ENCODE results near the gene DHODH. TPM values are rescaled to one million over a fixed set of nuclear protein-coding genes. Genes with fewer than 3 reads are reported as not detected.
A peak's percentile ranks its signal among the peaks of the same experiment; 100 is the strongest.
"Not testable (repeated sequence)": the region's sequence is repeated elsewhere in the genome, so short reads cannot be mapped to it uniquely, and the experiment has no call there.

The DHODH gene
- polyA plus RNA-seq, 1 donor = 9.3 TPM

- DNase-seq = peak; percentile 61 to 82
- no CpG with 5 or more reads among the region's 12 CpGs for WGBS (ENCODE audit: insufficient coverage, low lambda C conversion rate)
- H3K27ac ChIP-seq (ENCODE audit: low read length) = peak overlapping the region; percentile 12
- no peaks in the 10 kb centered on the region for H3K27me3 ChIP-seq (ENCODE audit: control insufficient read depth, insufficient read depth, low read length)
- no peaks in the 10 kb centered on the region for H3K9me3 ChIP-seq (ENCODE audit: control insufficient read depth, low read depth, low read length)
- peaks cover 11% of the 10 kb centered on the region for H3K4me1 ChIP-seq (ENCODE audit: control insufficient read depth, insufficient read depth, low read length)
- no peak overlapping the region for H3K4me3 ChIP-seq (ENCODE audit: low read length)
- H3K36me3 ChIP-seq (ENCODE audit: control insufficient read depth, insufficient read depth, low read length) = no peaks in the 10 kb centered on the region
Observed at GRCh38 chr16:72072514-72073342, 64.2 kb downstream of the DHODH start.

- Histone ChIP-seq H3K36me3 (ENCODE audit: control insufficient read depth, insufficient read depth, low read length) (no peaks in the 10 kb centered on the region), H3K27ac (ENCODE audit: low read length) (no peak overlapping the region), H3K27me3 (ENCODE audit: control insufficient read depth, insufficient read depth, low read length) (no peaks in the 10 kb centered on the region), H3K4me3 (ENCODE audit: low read length) (no peak overlapping the region), H3K9me3 (ENCODE audit: control insufficient read depth, low read depth, low read length) (no peaks in the 10 kb centered on the region), H3K4me1 (ENCODE audit: control insufficient read depth, insufficient read depth, low read length) (peaks cover 11% of the 10 kb centered on the region)
- no CpG with 5 or more reads among the region's 8 CpGs for WGBS (ENCODE audit: insufficient coverage, low lambda C conversion rate)
- DNase-seq = no peak
Observed at GRCh38 chr16:72073560-72074230, 65.2 kb downstream of the DHODH start.

- H3K4me3 ChIP-seq (ENCODE audit: low read length); H3K9me3 ChIP-seq (ENCODE audit: control insufficient read depth, low read depth, low read length); H3K27me3 ChIP-seq (ENCODE audit: control insufficient read depth, insufficient read depth, low read length); DNase-seq; H3K27ac ChIP-seq (ENCODE audit: low read length); H3K36me3 ChIP-seq (ENCODE audit: control insufficient read depth, insufficient read depth, low read length): not testable (repeated sequence)
- H3K4me1 ChIP-seq (ENCODE audit: control insufficient read depth, insufficient read depth, low read length) = peaks cover 11% of the 10 kb centered on the region
- WGBS (ENCODE audit: insufficient coverage, low lambda C conversion rate) = no CpG with 5 or more reads among the region's 6 CpGs
Observed at GRCh38 chr16:72075067-72075466, 66.5 kb downstream of the DHODH start.

Other genes starting within 250 kb of the DHODH start
- 65.2 TPM for gene AP1G1, start 199.9 kb upstream of the DHODH start, polyA plus RNA-seq
- 21.2 TPM for gene ATXN1L, start 162.8 kb upstream of the DHODH start, polyA plus RNA-seq
- gene ZNF821, start 124.6 kb upstream of the DHODH start, polyA plus RNA-seq = 11.2 TPM
- gene IST1, start 113.2 kb upstream of the DHODH start, polyA plus RNA-seq = 236 TPM
- 0.04 TPM for gene PKD1L3, start 8.3 kb upstream of the DHODH start, polyA plus RNA-seq
- gene HP, start 45.8 kb downstream of the DHODH start, polyA plus RNA-seq = 0.73 TPM
- gene HPR, start 54.5 kb downstream of the DHODH start, polyA plus RNA-seq = 0.46 TPM
- 18.9 TPM for gene TXNL4B, start 84.9 kb downstream of the DHODH start, polyA plus RNA-seq
- 60.7 TPM for gene DHX38, start 85.1 kb downstream of the DHODH start, polyA plus RNA-seq
- 4.7 TPM for gene PMFBP1, start 163.4 kb downstream of the DHODH start, polyA plus RNA-seq

Measured in large intestine (tissue), 3 donors.